Pancreas (tissue), 10 donors: Measurements from ENCODE around the gene A1CF. TPM values are rescaled to one million over a fixed set of nuclear protein-coding genes. Genes with fewer than 3 reads are reported as not detected.

Experiments
- ATAC-seq, 4 donors: fragments of 200-7000 bp; cut with Tn5 transposase; one replicate each; pipeline versions ENCODE4 v1.8.0 to v1.9.1; 2020; ENCODE audit warnings: mild to moderate bottlenecking in 4 of 4, moderate library complexity in 4 of 4
- DNase-seq, 6 donors: peaks; one replicate each; pipeline ENCODE4 v3.0.0-alpha.2; 2020
- FAIRE-seq: peaks from 2 replicates; lab custom pipeline; 2012; peaks lifted over from hg19 to GRCh38; lab: Jason Lieb, UNC
- H3K27ac ChIP-seq, 4 donors: fragments of 200-600 bp; sonication (generic); 1 replicate in 3 of 4; 2 replicates in 1 of 4; pipeline versions ENCODE4 v1.5.0 to v1.8.0; 2020
- H3K27me3 ChIP-seq, 4 donors: fragments of 200-600 bp; one replicate each; pipeline ENCODE4 v1.8.0; 2021
- H3K36me3 ChIP-seq, 3 donors: fragments of 200-600 bp; sonication (generic) in 1 of 3; one replicate each; pipeline versions ENCODE4 v1.5.0 to v1.8.0; 2020 to 2021
- H3K4me1 ChIP-seq, 3 donors: fragments of 200-600 bp; one replicate each; pipeline ENCODE4 v1.8.0; 2021
- H3K4me3 ChIP-seq, 4 donors: fragments of 200-600 bp; sonication (generic) in 2 of 4; one replicate each; pipeline versions ENCODE4 v1.5.0 to v1.8.0; 2020 to 2021
- H3K9me3 ChIP-seq, 4 donors: fragments of 200-600 bp; one replicate each; pipeline ENCODE4 v1.8.0; 2021
- CTCF ChIP-seq, 4 donors: fragments of 200-600 bp; sonication (generic) in 3 of 4; IDR thresholded peaks; one replicate each; pipeline versions ENCODE4 v1.5.0 to v1.8.0; 2021; ENCODE audit warnings: antibody characterized with exemption in 4 of 4
- WGBS, 2 donors: extraction: QIAGEN DNeasy Blood & Tissue Kit; methylation state at CpG; one replicate each; pipeline ENCODE4 v1.1.7; 2013; 5-methylcytosine and 5-hydroxymethylcytosine counted together
- intact Hi-C, 3 donors: fragments of 100-400 bp; cut with DNase I; formaldehyde crosslinking; loops; one replicate each; pipeline versions ENCODE4 v1.11.1 to v1.14.2; 2022
- polyA plus RNA-seq, 2 donors: library from polyadenylated mRNA; stranded (reverse); fragments of 200-250 nt; gene quantifications; one replicate each; pipeline ENCODE4 v1.2.3, GENCODE V29; 2013
- total RNA-seq, 6 donors: library from RNA; stranded (reverse); fragmentation: NEBNext Ultra II Directional in 4 of 6; extraction: Animal tissue kit (Norgen Biotek cat#: 25700) in 4 of 6; gene quantifications; one replicate each; pipeline versions ENCODE4 v1.2.1 to v1.2.4, GENCODE V29; 2021 to 2023
- donor health status: healthy with polysubstance abuse.
- donor health status: DM: no; HTN: no; CAD: no; lungs with moderate emphysema.
- donor health status: DM: no; HTN: no; CAD: no.
- donor health status: control.
- donor health status: control.
- donor health status: Bipolar disorder and iron deficiency.
- donor health status: DM: yes; HTN: yes; CAD: no.
- donor health status: DM: no; HTN: no; CAD: no.
- donor health status: DM: no; HTN: no; CAD: no.
- donor health status: DM: yes; HTN: yes; CAD: no.

The A1CF gene
- total and polyA plus RNA-seq, 8 donors, result 4.0 to 20.3 (median 13.1) TPM

GRCh38 chr10:50850578-50851230 lies 34.7 kb downstream of the A1CF start:
- intact Hi-C loops, result no loop called here
- Histone ChIP-seq H3K4me1 (peaks cover 22 to 44% (median 35%) of the 10 kb centered on the region in 3 donors), H3K4me3 (no peak overlapping the region), H3K9me3 (no peaks in the 10 kb centered on the region), H3K36me3 (no peaks in the 10 kb centered on the region), H3K27ac (no peak overlapping the region), H3K27me3 (no peaks in the 10 kb centered on the region)
- ATAC-seq, result no peak
- WGBS, 2 donors, result 81% methylated on average over 5 of the region's 5 CpGs
- no peak for DNase-seq
- no peak for FAIRE-seq
- TF ChIP-seq CTCF (IDR thresholded peaks at IDR 0.05), result no peak

GRCh38 chr10:50846753-50847152 lies 38.7 kb downstream of the A1CF start:
- no peak for TF ChIP-seq CTCF (IDR thresholded peaks at IDR 0.05)
- H3K4me1 ChIP-seq, result peaks cover 4 to 10% (median 7%) of the 10 kb centered on the region in 3 donors
- no peaks in the 10 kb centered on the region for H3K36me3 ChIP-seq
- 82 to 85% methylated on average over 1 of the region's 1 CpG for WGBS, 2 donors
- no peak for ATAC-seq
- no peak overlapping the region for H3K4me3 ChIP-seq
- no peak overlapping the region for H3K27ac ChIP-seq
- H3K27me3 ChIP-seq, result no peaks in the 10 kb centered on the region
- H3K9me3 ChIP-seq, result no peaks in the 10 kb centered on the region
- FAIRE-seq, result no peak
- no peak for DNase-seq
- intact Hi-C loops, result no loop called here

GRCh38 chr10:50837095-50837494 lies 48.3 kb downstream of the A1CF start:
- Histone ChIP-seq H3K4me3 (no peak overlapping the region), H3K9me3 (no peaks in the 10 kb centered on the region), H3K4me1 (peaks cover 0 to 8% (median 7%) of the 10 kb centered on the region in 3 donors), H3K27ac (no peak overlapping the region), H3K36me3 (no peaks in the 10 kb centered on the region), H3K27me3 (no peaks in the 10 kb centered on the region)
- WGBS, 2 donors, result 94% methylated on average over 1 of the region's 1 CpG
- DNase-seq, result no peak
- no peak for FAIRE-seq
- no peak for TF ChIP-seq CTCF (IDR thresholded peaks at IDR 0.05)
- no peak for ATAC-seq
- intact Hi-C loops, result no loop called here

- Histone ChIP-seq H3K4me3 (no peak overlapping the region), H3K27ac (no peak overlapping the region), H3K4me1 (peaks cover 0 to 8% (median 8%) of the 10 kb centered on the region in 3 donors), H3K9me3 (no peaks in the 10 kb centered on the region), H3K36me3 (no peaks in the 10 kb centered on the region), H3K27me3 (no peaks in the 10 kb centered on the region)
- no peak for TF ChIP-seq CTCF (IDR thresholded peaks at IDR 0.05)
- ATAC-seq (peak; percentile 40 to 85 (median 82)), FAIRE-seq (no peak), DNase-seq (no peak)
- WGBS, 2 donors, result 19 to 24% methylated on average over 3 of the region's 3 CpGs
- intact Hi-C loops, result no loop called here
These were observed 53.2 kb downstream of the A1CF start for GRCh38 chr10:50832171-50832751.

GRCh38 chr10:50830066-50830465 lies 55.4 kb downstream of the A1CF start:
- no peak for TF ChIP-seq CTCF (IDR thresholded peaks at IDR 0.05)
- no peak overlapping the region for H3K27ac ChIP-seq
- no peaks in the 10 kb centered on the region for H3K36me3 ChIP-seq
- H3K4me1 ChIP-seq, result peaks cover 0 to 8% (median 8%) of the 10 kb centered on the region in 3 donors
- DNase-seq, result no peak
- H3K4me3 ChIP-seq, result no peak overlapping the region
- no peak for ATAC-seq
- 96 to 98% methylated on average over 1 of the region's 1 CpG for WGBS, 2 donors
- intact Hi-C loops, result no loop called here
- FAIRE-seq, result peak; percentile 51
- no peaks in the 10 kb centered on the region for H3K9me3 ChIP-seq
- no peaks in the 10 kb centered on the region for H3K27me3 ChIP-seq
